LNCaP clone FGC (cell line): ENCODE data around the gene NOP16.
A peak's percentile ranks its signal among the peaks of the same experiment; 100 is the strongest.

Experiments used
- DNase-seq: peaks from one replicate; pipeline ENCODE4 v3.0.0-alpha.2; 2011; ENCODE audit warnings: low read depth
- H3K4me3 ChIP-seq: 2 replicates; pipeline ENCODE4 v1.5.1; 2011; ENCODE audit warnings: mild to moderate bottlenecking, low read depth, low read length, control low read depth
- CTCF ChIP-seq: IDR thresholded peaks from 2 replicates; pipeline ENCODE4 v1.5.1; 2012; ENCODE audit warnings: mild to moderate bottlenecking; ENCODE audit not compliant: control insufficient read depth, insufficient read depth; ENCODE audit errors: extremely low read depth

The NOP16 gene

DNA sequence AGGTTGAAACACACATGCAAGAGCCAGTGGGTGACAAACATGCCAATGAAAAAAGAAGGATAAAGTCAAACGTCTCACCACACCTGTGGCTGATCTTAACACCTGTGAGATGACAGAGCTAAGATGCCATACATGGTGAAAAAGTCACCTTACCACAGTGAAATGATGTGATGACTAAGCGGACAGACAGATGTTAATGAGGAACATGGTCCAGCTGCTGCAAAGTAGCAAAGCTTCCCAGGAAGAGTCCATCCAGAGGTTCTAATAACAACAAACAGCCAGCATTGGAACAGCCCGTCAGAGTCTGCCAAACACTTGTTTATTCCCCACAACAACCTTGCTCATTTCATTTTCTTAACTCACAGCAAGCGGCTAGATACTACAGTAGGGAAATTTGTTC is 28.7 kb downstream of the NOP16 start:
- DNase-seq: peak; percentile 58
- H3K4me3 ChIP-seq: no peak overlapping the region
- no peak for TF ChIP-seq CTCF

GRCh38 chr5:176356179-176356566 is 32.2 kb downstream of the NOP16 start:
- H3K4me3 ChIP-seq: no peak overlapping the region
- DNase-seq: no peak
- no peak for TF ChIP-seq CTCF

DNA sequence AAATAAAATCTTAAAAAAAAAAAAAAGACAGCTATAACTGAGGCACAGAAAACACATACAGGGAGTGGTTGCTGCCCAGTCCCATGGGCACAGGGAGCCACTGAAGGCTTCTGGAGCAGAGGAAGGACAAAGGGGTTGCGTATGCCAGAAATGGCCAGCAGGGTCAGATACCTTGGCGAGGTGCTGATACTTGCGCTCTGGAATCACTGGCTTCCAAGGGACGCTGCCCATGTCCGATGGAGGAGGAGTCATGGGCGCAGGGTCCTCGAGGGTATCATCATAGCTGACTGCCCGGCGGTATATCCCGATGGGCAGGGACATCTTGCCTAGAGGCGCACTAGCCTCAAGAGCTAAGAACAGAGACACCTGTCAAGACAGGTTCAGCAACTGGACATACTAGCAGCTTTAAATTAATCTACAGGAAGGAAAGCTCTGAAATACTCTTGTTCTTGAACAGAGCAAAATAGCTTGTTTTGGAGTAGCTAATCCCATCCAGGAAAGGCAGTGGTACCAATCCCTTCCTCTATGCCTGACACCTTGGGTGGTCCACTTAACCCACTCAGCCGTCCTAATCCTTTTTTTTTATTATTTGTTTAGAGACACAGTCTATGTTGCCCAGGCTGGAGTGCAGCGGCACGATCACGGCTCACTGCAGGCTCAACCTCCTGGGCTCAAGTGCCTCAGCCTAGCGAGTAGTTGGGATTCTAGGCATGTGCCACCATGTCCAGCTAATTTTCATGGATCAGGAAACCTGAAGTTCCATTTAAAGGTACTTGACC is 32.8 kb downstream of the NOP16 start:
- DNase-seq: no peak
- H3K4me3 ChIP-seq: no peak overlapping the region
- no peak for TF ChIP-seq CTCF

GRCh38 chr5:176353533-176353932 is 34.9 kb downstream of the NOP16 start:
- no peak overlapping the region for H3K4me3 ChIP-seq
- no peak for DNase-seq
- TF ChIP-seq CTCF: no peak

GRCh38 chr5:176352116-176352878 is 36.1 kb downstream of the NOP16 start:
- TF ChIP-seq CTCF: no peak
- DNase-seq: peak; percentile 45

GRCh38 chr5:176350416-176350815 is 38.0 kb downstream of the NOP16 start:
- no peak overlapping the region for H3K4me3 ChIP-seq
- TF ChIP-seq CTCF: no peak
- DNase-seq: no peak

More at GRCh38 chr5:176352116-176352878, 36.1 kb downstream of the NOP16 start:
- no peak overlapping the region for H3K4me3 ChIP-seq
